ENCODE results near the gene RABGAP1.

GRCh38 chr9:123028136-123028535, 87.3 kb downstream of the RABGAP1 start:
- TF ChIP-seq RAD21 (IDR thresholded peaks at IDR 0.05; ENCODE audit: insufficient read depth, low read depth, low read length) (no peak), GABPA (IDR thresholded peaks at IDR 0.05; ENCODE audit: low read depth) (no peak)
